GM12875 (cell line): ENCODE results near the gene PKMYT1.

Experiments used
- H3K4me3 ChIP-seq: one replicate; pipeline ENCODE4 v1.5.1; 2011; ENCODE audit warnings: low read depth, low read length, control low read depth
- TF ChIP-seq, protein P1 (sequence below): IDR thresholded peaks from 2 replicates; pipeline ENCODE4 v1.5.1; 2011; ENCODE audit warnings: low read depth, mild to moderate bottlenecking, control low read depth, inconsistent platforms, low read length, moderate library complexity, borderline replicate concordance; ENCODE audit not compliant: insufficient read depth

The PKMYT1 gene

DNA sequence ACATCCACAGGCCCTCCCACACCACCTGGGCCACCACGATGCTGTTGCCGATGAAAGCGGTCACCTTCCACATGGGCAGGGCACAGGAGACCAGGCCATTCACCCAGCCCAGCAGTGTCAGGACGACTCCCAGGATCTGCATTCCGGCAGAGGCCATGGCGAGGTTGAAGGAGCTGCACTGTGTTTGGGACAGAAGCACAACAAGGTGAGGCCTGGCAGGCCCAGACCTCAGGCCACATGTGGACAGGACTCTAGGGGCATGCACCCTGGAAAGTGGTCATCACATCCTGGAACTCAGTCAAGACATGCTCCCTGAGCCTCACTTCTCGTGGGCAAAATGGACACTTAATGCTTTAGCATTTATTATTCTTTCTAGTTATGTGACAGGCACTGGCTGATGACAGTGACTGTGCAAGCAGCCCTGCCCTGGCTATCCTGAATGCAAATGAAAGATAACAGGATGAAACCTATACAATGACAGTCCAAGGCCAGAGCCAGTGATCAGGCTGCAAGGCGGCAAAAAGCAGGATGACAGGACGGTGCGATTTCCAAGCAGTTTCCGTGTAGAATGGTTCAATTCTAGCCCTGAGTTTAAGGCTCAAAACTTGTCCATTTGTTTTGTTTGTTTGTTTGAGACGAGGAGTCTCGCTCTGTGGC is 35.7 kb upstream of the PKMYT1 start:
- TF ChIP-seq, protein P1, sequence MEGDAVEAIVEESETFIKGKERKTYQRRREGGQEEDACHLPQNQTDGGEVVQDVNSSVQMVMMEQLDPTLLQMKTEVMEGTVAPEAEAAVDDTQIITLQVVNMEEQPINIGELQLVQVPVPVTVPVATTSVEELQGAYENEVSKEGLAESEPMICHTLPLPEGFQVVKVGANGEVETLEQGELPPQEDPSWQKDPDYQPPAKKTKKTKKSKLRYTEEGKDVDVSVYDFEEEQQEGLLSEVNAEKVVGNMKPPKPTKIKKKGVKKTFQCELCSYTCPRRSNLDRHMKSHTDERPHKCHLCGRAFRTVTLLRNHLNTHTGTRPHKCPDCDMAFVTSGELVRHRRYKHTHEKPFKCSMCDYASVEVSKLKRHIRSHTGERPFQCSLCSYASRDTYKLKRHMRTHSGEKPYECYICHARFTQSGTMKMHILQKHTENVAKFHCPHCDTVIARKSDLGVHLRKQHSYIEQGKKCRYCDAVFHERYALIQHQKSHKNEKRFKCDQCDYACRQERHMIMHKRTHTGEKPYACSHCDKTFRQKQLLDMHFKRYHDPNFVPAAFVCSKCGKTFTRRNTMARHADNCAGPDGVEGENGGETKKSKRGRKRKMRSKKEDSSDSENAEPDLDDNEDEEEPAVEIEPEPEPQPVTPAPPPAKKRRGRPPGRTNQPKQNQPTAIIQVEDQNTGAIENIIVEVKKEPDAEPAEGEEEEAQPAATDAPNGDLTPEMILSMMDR: no peak
- H3K4me3 ChIP-seq: no peak overlapping the region

DNA sequence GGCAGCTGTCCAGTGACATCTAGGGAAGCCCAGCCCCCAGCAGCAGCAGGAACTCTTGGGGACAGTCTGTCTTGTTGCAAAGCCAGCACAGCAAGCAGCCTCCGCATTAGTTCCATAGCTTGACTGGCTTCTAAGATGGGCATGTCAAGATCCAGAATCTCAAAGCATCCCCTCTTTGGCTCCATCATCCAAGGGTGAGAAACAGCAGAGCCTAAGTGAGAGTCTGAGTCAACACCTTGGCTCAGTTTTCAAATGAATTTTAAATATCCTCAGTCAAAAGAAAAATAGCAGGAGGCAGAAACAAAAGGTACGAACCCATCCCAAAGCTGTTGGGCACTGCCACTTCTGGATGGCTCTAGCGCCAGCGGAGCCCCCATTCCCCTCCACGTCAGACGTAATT is 34.7 kb upstream of the PKMYT1 start:
- H3K4me3 ChIP-seq: no peak overlapping the region

DNA sequence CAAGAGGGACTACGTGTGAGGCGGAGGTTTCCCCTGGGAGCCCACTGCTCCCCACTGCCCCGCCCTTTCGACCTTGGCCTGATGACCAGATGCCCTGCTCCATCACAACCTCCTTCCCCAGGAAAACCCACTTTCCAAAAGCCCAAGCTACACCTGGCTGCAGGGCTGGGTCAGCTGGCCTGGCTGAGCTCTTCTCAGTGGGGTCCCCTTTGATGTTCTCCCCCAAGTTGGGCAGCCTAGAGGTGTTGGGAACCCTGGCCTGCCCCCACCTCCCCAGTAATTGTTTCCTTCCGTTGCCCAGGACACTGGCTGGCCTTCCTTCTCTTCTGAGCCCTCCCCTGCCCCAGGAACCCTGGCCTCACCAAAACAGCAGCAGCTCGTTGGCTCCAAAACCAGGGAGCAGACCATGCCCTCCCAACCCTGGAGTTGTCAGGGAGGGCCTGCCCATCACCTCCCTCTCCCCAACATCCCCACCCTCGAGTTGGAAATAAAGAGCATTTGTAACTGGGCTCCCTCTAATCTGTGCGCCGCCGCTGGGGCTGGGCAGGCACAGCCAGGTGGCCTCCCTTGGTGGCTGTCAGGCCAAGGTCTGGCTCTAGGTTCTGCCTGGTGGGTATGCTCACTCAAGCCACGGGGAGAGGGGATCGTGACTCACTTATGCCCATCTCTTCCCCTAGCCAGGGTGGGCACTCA is 33.9 kb upstream of the PKMYT1 start:
- TF ChIP-seq, protein P1: no peak
- no peak overlapping the region for H3K4me3 ChIP-seq

More for the DNA sequence above, 34.7 kb upstream of the PKMYT1 start:
- TF ChIP-seq, protein P1: no peak

DNA sequence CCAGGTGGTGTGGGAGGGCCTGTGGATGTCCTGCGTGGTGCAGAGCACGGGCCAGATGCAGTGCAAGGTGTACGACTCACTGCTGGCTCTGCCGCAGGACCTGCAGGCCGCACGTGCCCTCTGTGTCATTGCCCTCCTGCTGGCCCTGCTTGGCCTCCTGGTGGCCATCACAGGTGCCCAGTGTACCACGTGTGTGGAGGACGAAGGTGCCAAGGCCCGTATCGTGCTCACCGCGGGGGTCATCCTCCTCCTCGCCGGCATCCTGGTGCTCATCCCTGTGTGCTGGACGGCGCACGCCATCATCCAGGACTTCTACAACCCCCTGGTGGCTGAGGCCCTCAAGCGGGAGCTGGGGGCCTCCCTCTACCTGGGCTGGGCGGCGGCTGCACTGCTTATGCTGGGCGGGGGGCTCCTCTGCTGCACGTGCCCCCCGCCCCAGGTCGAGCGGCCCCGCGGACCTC is 33.3 kb upstream of the PKMYT1 start:
- TF ChIP-seq, protein P1: no peak
- no peak overlapping the region for H3K4me3 ChIP-seq

DNA sequence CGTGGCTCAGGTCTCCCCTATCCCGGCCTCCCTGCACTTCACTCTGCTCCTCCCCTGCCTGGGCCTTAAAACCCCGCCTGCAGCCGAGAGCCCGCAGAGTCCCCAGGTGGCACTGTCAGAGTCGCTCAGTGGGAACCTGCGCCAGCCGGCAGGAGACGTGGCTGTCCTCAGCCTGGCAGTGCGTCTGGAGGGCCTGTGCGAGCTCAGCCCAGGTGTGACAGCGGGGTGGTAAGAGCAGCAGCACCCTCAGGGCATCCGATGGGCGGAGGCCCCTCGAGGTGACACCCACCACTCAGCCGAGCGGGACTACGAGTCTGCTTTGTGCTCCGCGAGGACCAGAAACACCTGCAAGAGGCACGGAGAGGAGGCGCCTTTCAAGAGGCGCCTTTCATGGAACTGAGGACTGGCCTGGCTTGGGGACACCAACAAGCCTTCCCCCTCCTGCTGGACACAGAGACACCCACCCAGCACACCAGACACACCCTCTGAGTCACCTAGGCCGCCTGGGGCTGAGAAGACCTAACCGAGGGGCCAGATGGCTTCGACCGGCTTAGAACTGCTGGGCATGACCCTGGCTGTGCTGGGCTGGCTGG is 32.7 kb upstream of the PKMYT1 start, which contains the start of gene CLDN9:
Gene CLDN9, plus strand, starts transcription at position 96 of the 593 bp plus-strand sequence. Its CDS starts 440 bp downstream, at position 536.
- no peak within 1 kb of the TSS for H3K4me3 ChIP-seq
- TF ChIP-seq, protein P1: no peak

DNA sequence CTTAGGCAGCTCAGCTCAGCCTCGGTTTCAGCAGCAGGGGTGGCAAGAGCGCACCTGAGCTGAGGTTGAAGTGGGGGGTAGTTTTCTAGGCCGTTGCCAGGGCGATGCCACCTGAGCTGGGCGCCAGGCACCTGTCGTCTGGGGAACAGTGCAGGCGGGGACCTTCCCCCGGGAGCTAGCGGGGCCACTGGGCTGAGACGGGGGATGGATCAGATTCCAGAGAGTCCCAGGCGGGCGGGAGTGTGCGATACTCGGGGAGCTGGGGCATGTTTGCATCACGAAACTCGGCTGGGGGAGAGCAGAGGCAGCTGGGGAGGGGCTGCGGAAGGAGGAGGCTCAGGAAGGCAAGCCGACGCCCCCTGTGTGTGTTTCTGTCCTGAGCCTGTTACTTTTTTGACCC is 32.0 kb upstream of the PKMYT1 start:
- no peak overlapping the region for H3K4me3 ChIP-seq
- TF ChIP-seq, protein P1: no peak
